ENCODE data around the gene IFNGR2.

- TF ChIP-seq CTCF (IDR thresholded peaks at IDR 0.05): no peak
- no peak for TF ChIP-seq EZH2 (IDR thresholded peaks at IDR 0.05; ENCODE audit: borderline replicate concordance, insufficient read depth, low read depth, low read length, poor library complexity, severe bottlenecking)
Observed at GRCh38 chr21:33373451-33373850, 29.8 kb upstream of the IFNGR2 start.

All from B cell (primary cell).